Smooth muscle cell (in vitro differentiated cells): ENCODE results near the gene SDHAF3. TPM values are rescaled to one million over a fixed set of nuclear protein-coding genes. Genes with fewer than 3 reads are reported as not detected.
"Not testable (repeated sequence)": the region's sequence is repeated elsewhere in the genome, so short reads cannot be mapped to it uniquely, and the experiment has no call there.

Experiments used
- DNase-seq: peaks from one replicate; lab custom pipeline; 2025; ENCODE audit not compliant: unreplicated experiment; lab: John Stamatoyannopoulos, UW
- H2AFZ ChIP-seq: fragments of 200-600 bp; sonication (generic); 2 replicates; pipeline ENCODE4 v1.6.0; 2016; ENCODE audit warnings: antibody characterized with exemption, low read depth, mild to moderate bottlenecking
- H3F3A ChIP-seq: fragments of 200-600 bp; sonication (generic); 2 replicates; pipeline ENCODE4 v1.6.0; 2017; ENCODE audit warnings: antibody characterized with exemption, low read depth
- H3K27ac ChIP-seq: fragments of 200-600 bp; sonication (generic); 2 replicates; pipeline ENCODE4 v1.5.1; 2016; ENCODE audit warnings: low read depth, mild to moderate bottlenecking
- H3K27me3 ChIP-seq: fragments of 200-600 bp; sonication (generic); 2 replicates; pipeline ENCODE4 v1.6.1; 2016; ENCODE audit warnings: low read depth, mild to moderate bottlenecking
- H3K36me3 ChIP-seq: fragments of 200-600 bp; sonication (generic); 2 replicates; pipeline ENCODE4 v1.5.1; 2016; ENCODE audit warnings: low read depth
- H3K4me1 ChIP-seq: fragments of 200-600 bp; sonication (generic); 2 replicates; pipeline ENCODE4 v1.5.1; 2016; ENCODE audit warnings: low read depth
- H3K4me2 ChIP-seq: fragments of 200-600 bp; sonication (generic); 2 replicates; pipeline ENCODE4 v1.6.0; 2016; ENCODE audit warnings: mild to moderate bottlenecking
- H3K4me3 ChIP-seq: fragments of 200-600 bp; sonication (generic); 2 replicates; pipeline ENCODE4 v1.5.1; 2016; ENCODE audit warnings: mild to moderate bottlenecking
- H3K79me2 ChIP-seq: fragments of 200-600 bp; sonication (generic); 2 replicates; pipeline ENCODE4 v1.6.0; 2016; ENCODE audit warnings: low read depth, mild to moderate bottlenecking
- H3K9ac ChIP-seq: fragments of 200-600 bp; sonication (generic); 2 replicates; pipeline ENCODE4 v1.6.0; 2016; ENCODE audit warnings: low read depth
- H3K9me3 ChIP-seq: fragments of 200-600 bp; sonication (generic); replicated peaks from 2 replicates; pipeline ENCODE4 v1.5.1; 2016; ENCODE audit warnings: low read depth
- H4K20me1 ChIP-seq: fragments of 200-600 bp; sonication (generic); 2 replicates; pipeline ENCODE4 v1.6.0; 2016; ENCODE audit warnings: low read depth
- CTCF ChIP-seq: fragments of 200-600 bp; sonication (generic); IDR thresholded peaks from 2 replicates; pipeline ENCODE4 v1.5.1; 2017; ENCODE audit warnings: borderline replicate concordance, mild to moderate bottlenecking, antibody characterized with exemption; ENCODE audit not compliant: insufficient read depth, poor library complexity, severe bottlenecking
- WGBS: methylation state at CpG from one replicate; pipeline ENCODE4 v1.1.7; 2016; ENCODE audit warnings: low lambda C conversion rate; 5-methylcytosine and 5-hydroxymethylcytosine counted together
- polyA plus RNA-seq: library from polyadenylated mRNA; unstranded; fragments of >200 nt; fragmentation: Nextera tagmentation; extraction: Ambion mirVana; gene quantifications from 2 replicates; pipeline ENCODE4 v1.2.1, GENCODE V29; 2016
- total RNA-seq: library from RNA; depleted of rRNA; stranded (reverse); fragments of >200 nt; gene quantifications from 2 replicates; pipeline ENCODE4 v1.2.3, GENCODE V29; 2014

SDHAF3 gene
- total and polyA plus RNA-seq, 2 experiments from 2014 or later, result 25.6 to 28.5 TPM

- H2AFZ ChIP-seq, result no peak overlapping the region
- no peak overlapping the region for H3K27ac ChIP-seq
- H3K4me2 ChIP-seq, result no peak overlapping the region
- H3K4me3 ChIP-seq, result no peak overlapping the region
- no peak overlapping the region for H3K9ac ChIP-seq
- no peak for TF ChIP-seq CTCF
- DNase-seq, result no peak
- no peaks in the 10 kb centered on the region for H3K4me1 ChIP-seq
- H3K9me3 ChIP-seq, result no peaks in the 10 kb centered on the region
- no peaks in the 10 kb centered on the region for H4K20me1 ChIP-seq
- H3K79me2 ChIP-seq, result no peaks in the 10 kb centered on the region
- H3K36me3 ChIP-seq, result no peaks in the 10 kb centered on the region
- no peaks in the 10 kb centered on the region for H3K27me3 ChIP-seq
- no peaks in the 10 kb centered on the region for H3F3A ChIP-seq
- WGBS, result 68% methylated on average over 3 of the region's 3 CpGs
Observed at GRCh38 chr7:97167749-97168148, 50.3 kb downstream of the SDHAF3 start.

GRCh38 chr7:97174303-97174702 lies 56.8 kb downstream of the SDHAF3 start:
- no peaks in the 10 kb centered on the region for H3K27me3 ChIP-seq
- TF ChIP-seq CTCF, result no peak
- H3K9ac ChIP-seq, result no peak overlapping the region
- H3K36me3 ChIP-seq, result no peaks in the 10 kb centered on the region
- H4K20me1 ChIP-seq, result no peaks in the 10 kb centered on the region
- no peak overlapping the region for H3K4me3 ChIP-seq
- H3K4me2 ChIP-seq, result no peak overlapping the region
- no peaks in the 10 kb centered on the region for H3F3A ChIP-seq
- no peak for DNase-seq
- H3K4me1 ChIP-seq, result no peaks in the 10 kb centered on the region
- no peak overlapping the region for H2AFZ ChIP-seq
- no peaks in the 10 kb centered on the region for H3K79me2 ChIP-seq
- H3K9me3 ChIP-seq, result no peaks in the 10 kb centered on the region
- no peak overlapping the region for H3K27ac ChIP-seq

- no peak overlapping the region for H3K27ac ChIP-seq
- no peak overlapping the region for H3K4me2 ChIP-seq
- H3K9me3 ChIP-seq, result no peaks in the 10 kb centered on the region
- no peak overlapping the region for H3K9ac ChIP-seq
- H2AFZ ChIP-seq, result no peak overlapping the region
- peak; percentile 79 for TF ChIP-seq CTCF
- no peak overlapping the region for H3K4me3 ChIP-seq
- H3F3A ChIP-seq, result no peaks in the 10 kb centered on the region
- H3K79me2 ChIP-seq, result no peaks in the 10 kb centered on the region
- H3K27me3 ChIP-seq, result no peaks in the 10 kb centered on the region
- peaks cover 4% of the 10 kb centered on the region for H4K20me1 ChIP-seq
- H3K36me3 ChIP-seq, result no peaks in the 10 kb centered on the region
- WGBS, result 8% methylated on average over 2 of the region's 2 CpGs
- DNase-seq, result no peak
- no peaks in the 10 kb centered on the region for H3K4me1 ChIP-seq
Observed at GRCh38 chr7:97179454-97180104, 62.1 kb downstream of the SDHAF3 start.

GRCh38 chr7:97187067-97187466 lies 69.6 kb downstream of the SDHAF3 start:
- Histone ChIP-seq H3K4me3 (no peak overlapping the region), H2AFZ (no peak overlapping the region), H3K9ac (no peak overlapping the region), H3K9me3 (no peaks in the 10 kb centered on the region), H3K27me3 (no peaks in the 10 kb centered on the region), H3K4me2 (no peak overlapping the region), H3K4me1 (no peaks in the 10 kb centered on the region), H3K27ac (no peak overlapping the region), H3F3A (no peaks in the 10 kb centered on the region), H3K79me2 (no peaks in the 10 kb centered on the region), H3K36me3 (no peaks in the 10 kb centered on the region), H4K20me1 (no peaks in the 10 kb centered on the region)
- no peak for DNase-seq
- TF ChIP-seq CTCF, result no peak
- WGBS, result 71% methylated on average over 1 of the region's 1 CpG

- not testable (repeated sequence) for H3K4me2 ChIP-seq, H2AFZ ChIP-seq, DNase-seq, H3K4me1 ChIP-seq, H3F3A ChIP-seq, H3K27me3 ChIP-seq, H3K36me3 ChIP-seq, H3K4me3 ChIP-seq, H3K9ac ChIP-seq, H3K27ac ChIP-seq, H3K9me3 ChIP-seq, H3K79me2 ChIP-seq, H4K20me1 ChIP-seq
- WGBS, result 75% methylated on average over 2 of the region's 2 CpGs
Observed at GRCh38 chr7:97196174-97196573, 78.7 kb downstream of the SDHAF3 start.
